ENCODE measurements around the gene PLB1. TPM values are rescaled to one million over a fixed set of nuclear protein-coding genes. Genes with fewer than 3 reads are reported as not detected.

The PLB1 gene
- total RNA-seq, 2 experiments from 2014 or later = 1.3 to 1.6 TPM

DNA sequence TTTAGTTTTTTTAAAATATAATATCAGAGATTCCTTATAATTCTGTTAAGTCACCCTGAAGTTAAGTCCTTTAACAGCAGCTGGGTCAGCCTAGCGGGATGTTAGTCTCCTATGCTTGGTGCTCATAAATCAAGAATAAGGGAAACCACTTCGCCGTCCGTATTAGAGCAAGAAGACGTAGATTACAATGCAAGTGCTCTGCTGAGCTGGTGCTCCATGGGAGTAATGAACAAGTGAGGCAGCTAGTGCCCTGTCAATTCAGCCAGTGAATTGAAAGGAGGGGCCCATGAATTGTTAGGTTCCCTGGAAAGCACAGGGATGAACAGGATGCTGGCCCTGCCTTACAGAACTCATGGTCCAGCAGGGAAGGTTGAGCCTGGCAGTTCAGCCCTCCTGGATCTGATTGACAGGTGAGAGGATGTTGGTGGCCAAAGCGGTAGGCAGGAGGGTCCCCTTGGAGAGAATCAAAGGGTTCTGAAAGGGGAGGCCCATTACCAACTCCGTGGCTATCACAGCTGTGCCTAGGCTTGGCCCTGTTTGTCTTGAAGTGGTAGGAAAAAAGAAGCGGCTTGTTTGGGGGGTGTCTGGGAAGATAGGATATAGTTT is 30.8 kb downstream of the PLB1 start:
- no peaks in the 10 kb centered on the region for H3K36me3 Mint-ChIP-seq (ENCODE audit: low read depth)
- H3K9me3 Mint-ChIP-seq = no peaks in the 10 kb centered on the region
- Histone ChIP-seq H3K4me3 (ENCODE audit: low read length) (no peak overlapping the region), H3K4me1 (ENCODE audit: insufficient read depth, low read length) (no peaks in the 10 kb centered on the region), H3K9me3 (ENCODE audit: control insufficient read depth in 1 of 2, insufficient read depth in 1 of 2, low read length in 2 of 2) (no peaks in the 10 kb centered on the region), H3K27ac (ENCODE audit: low read depth in 1 of 2, low read length in 2 of 2) (no peak overlapping the region), H3K36me3 (ENCODE audit: insufficient read depth, low read length) (no peaks in the 10 kb centered on the region), H3K27me3 (ENCODE audit: control insufficient read depth in 1 of 2, insufficient read depth in 2 of 2, low read length in 2 of 2) (peaks cover 8 to 16% of the 10 kb centered on the region in 2 experiments)
- no peak for DNase-seq
- POLR2A ChIA-PET = no interaction called here
- H3K4me1 Mint-ChIP-seq (ENCODE audit: low read depth) = no peaks in the 10 kb centered on the region
- H3K4me3 Mint-ChIP-seq = no peak overlapping the region
- CTCF ChIA-PET = no interaction called here
- intact Hi-C loops (cut with DNase I, micrococcal nuclease) = no loop called here
- H3K27me3 Mint-ChIP-seq = peaks cover 32% of the 10 kb centered on the region
- TF ChIP-seq, protein P1, sequence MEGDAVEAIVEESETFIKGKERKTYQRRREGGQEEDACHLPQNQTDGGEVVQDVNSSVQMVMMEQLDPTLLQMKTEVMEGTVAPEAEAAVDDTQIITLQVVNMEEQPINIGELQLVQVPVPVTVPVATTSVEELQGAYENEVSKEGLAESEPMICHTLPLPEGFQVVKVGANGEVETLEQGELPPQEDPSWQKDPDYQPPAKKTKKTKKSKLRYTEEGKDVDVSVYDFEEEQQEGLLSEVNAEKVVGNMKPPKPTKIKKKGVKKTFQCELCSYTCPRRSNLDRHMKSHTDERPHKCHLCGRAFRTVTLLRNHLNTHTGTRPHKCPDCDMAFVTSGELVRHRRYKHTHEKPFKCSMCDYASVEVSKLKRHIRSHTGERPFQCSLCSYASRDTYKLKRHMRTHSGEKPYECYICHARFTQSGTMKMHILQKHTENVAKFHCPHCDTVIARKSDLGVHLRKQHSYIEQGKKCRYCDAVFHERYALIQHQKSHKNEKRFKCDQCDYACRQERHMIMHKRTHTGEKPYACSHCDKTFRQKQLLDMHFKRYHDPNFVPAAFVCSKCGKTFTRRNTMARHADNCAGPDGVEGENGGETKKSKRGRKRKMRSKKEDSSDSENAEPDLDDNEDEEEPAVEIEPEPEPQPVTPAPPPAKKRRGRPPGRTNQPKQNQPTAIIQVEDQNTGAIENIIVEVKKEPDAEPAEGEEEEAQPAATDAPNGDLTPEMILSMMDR (IDR thresholded peaks at IDR 0.05) = no peak
- no peak for ATAC-seq (ENCODE audit: poor library complexity)
- no peak overlapping the region for H3K27ac Mint-ChIP-seq

DNA sequence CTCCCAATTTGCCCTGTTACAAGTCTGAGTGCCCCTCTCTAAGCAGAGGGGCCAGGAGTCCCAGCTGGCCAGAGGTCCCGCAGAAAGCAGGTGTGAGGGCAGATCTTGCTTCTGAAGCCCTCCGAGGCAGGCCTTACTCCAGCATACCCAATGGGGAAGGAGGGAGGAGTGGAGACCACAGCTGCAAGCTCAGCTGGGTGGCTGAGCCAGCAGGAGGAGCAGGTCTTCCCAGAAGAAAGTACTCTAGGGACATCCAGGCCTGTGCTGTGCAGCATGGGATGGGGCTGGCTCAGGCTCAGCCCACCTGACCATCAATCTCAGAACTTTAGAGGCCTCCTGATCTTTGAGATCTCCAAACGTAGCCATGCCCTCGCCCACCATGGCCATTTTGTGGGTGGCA is 31.3 kb downstream of the PLB1 start:
- TF ChIP-seq, protein P1 (IDR thresholded peaks at IDR 0.05) = no peak
- Mint-ChIP-seq H3K36me3 (ENCODE audit: low read depth) (no peaks in the 10 kb centered on the region), H3K4me1 (ENCODE audit: low read depth) (no peaks in the 10 kb centered on the region), H3K4me3 (no peak overlapping the region), H3K9me3 (no peaks in the 10 kb centered on the region), H3K27ac (no peak overlapping the region), H3K27me3 (peaks cover 26% of the 10 kb centered on the region)
- POLR2A ChIA-PET = no interaction called here
- Histone ChIP-seq H3K27ac (ENCODE audit: low read depth in 1 of 2, low read length in 2 of 2) (no peak overlapping the region), H3K36me3 (ENCODE audit: insufficient read depth, low read length) (no peaks in the 10 kb centered on the region), H3K27me3 (ENCODE audit: control insufficient read depth in 1 of 2, insufficient read depth in 2 of 2, low read length in 2 of 2) (peaks cover 8 to 15% of the 10 kb centered on the region in 2 experiments), H3K4me3 (ENCODE audit: low read length) (no peak overlapping the region), H3K9me3 (ENCODE audit: control insufficient read depth in 1 of 2, insufficient read depth in 1 of 2, low read length in 2 of 2) (no peaks in the 10 kb centered on the region), H3K4me1 (ENCODE audit: insufficient read depth, low read length) (no peaks in the 10 kb centered on the region)
- CTCF ChIA-PET = no interaction called here
- DNase-seq (no peak), ATAC-seq (ENCODE audit: poor library complexity) (no peak)
- intact Hi-C loops (cut with DNase I, micrococcal nuclease) = no loop called here

- H3K27me3 ChIP-seq (ENCODE audit: control insufficient read depth in 1 of 2, insufficient read depth in 2 of 2, low read length in 2 of 2) = peaks cover 8 to 15% of the 10 kb centered on the region in 2 experiments
- H3K36me3 ChIP-seq (ENCODE audit: insufficient read depth, low read length) = no peaks in the 10 kb centered on the region
- H3K27ac ChIP-seq (ENCODE audit: low read depth in 1 of 2, low read length in 2 of 2) = no peak overlapping the region
- TF ChIP-seq, protein P1 (IDR thresholded peaks at IDR 0.05) = no peak
- Mint-ChIP-seq H3K27ac (no peak overlapping the region), H3K4me3 (no peak overlapping the region), H3K27me3 (peaks cover 18% of the 10 kb centered on the region), H3K4me1 (ENCODE audit: low read depth) (no peaks in the 10 kb centered on the region), H3K9me3 (no peaks in the 10 kb centered on the region), H3K36me3 (ENCODE audit: low read depth) (no peaks in the 10 kb centered on the region)
- H3K4me1 ChIP-seq (ENCODE audit: insufficient read depth, low read length) = no peaks in the 10 kb centered on the region
- CTCF ChIA-PET = no interaction called here
- H3K9me3 ChIP-seq (ENCODE audit: control insufficient read depth in 1 of 2, insufficient read depth in 1 of 2, low read length in 2 of 2) = no peaks in the 10 kb centered on the region
- ATAC-seq (ENCODE audit: poor library complexity) (no peak), DNase-seq (no peak)
- H3K4me3 ChIP-seq (ENCODE audit: low read length) = no peak overlapping the region
- POLR2A ChIA-PET = no interaction called here
- intact Hi-C loops (cut with DNase I, micrococcal nuclease) = no loop called here
Measured at GRCh38 chr2:28528206-28528605, 32.3 kb downstream of the PLB1 start.

Measured in CD4-positive, alpha-beta T cell (primary cell).